Left kidney (tissue), 2 donors: ENCODE data around the gene FBLN2. TPM values are rescaled to one million over a fixed set of nuclear protein-coding genes. Genes with fewer than 3 reads are reported as not detected.
"Not testable (repeated sequence)": the region's sequence is repeated elsewhere in the genome, so short reads cannot be mapped to it uniquely, and the experiment has no call there.

Experiments used
- DNase-seq: peaks from one replicate; pipeline ENCODE4 v3.0.0-alpha.2; 2013
- polyA plus RNA-seq: library from polyadenylated mRNA; unstranded; fragments of 120-200 nt; gene quantifications from one replicate; pipeline ENCODE4 v1.2.1, GENCODE V29; 2013; ENCODE audit not compliant: insufficient read length

Gene FBLN2
- polyA plus RNA-seq, 1 donor = 17.9 TPM

GRCh38 chr3:13513051-13513912, 35.6 kb upstream of the FBLN2 start:
- no peak for DNase-seq

GRCh38 chr3:13513913-13514517, 34.9 kb upstream of the FBLN2 start:
- no peak for DNase-seq

- DNase-seq = no peak
Measured at GRCh38 chr3:13514639-13515435, 34.1 kb upstream of the FBLN2 start.

GRCh38 chr3:13515786-13516759, 32.9 kb upstream of the FBLN2 start:
- DNase-seq = no peak

DNA sequence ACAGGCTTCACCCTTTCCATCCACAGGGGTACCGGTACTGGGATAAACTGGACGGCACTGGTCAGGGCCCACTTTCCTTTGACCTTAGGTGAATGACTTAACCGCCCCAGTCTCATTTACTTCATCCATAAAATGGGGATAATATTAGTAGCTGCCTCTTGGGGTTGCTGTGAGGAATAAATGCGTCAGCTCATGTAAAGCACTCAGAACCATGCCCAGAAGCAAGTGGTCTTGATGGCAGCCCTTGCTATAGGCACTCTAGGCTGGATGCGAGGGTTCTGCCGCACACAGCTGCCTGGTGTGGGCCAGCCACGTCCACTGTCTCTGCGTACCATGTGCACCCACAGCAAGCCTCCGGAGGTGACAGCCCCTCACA, 32.2 kb upstream of the FBLN2 start:
- no peak for DNase-seq

DNA sequence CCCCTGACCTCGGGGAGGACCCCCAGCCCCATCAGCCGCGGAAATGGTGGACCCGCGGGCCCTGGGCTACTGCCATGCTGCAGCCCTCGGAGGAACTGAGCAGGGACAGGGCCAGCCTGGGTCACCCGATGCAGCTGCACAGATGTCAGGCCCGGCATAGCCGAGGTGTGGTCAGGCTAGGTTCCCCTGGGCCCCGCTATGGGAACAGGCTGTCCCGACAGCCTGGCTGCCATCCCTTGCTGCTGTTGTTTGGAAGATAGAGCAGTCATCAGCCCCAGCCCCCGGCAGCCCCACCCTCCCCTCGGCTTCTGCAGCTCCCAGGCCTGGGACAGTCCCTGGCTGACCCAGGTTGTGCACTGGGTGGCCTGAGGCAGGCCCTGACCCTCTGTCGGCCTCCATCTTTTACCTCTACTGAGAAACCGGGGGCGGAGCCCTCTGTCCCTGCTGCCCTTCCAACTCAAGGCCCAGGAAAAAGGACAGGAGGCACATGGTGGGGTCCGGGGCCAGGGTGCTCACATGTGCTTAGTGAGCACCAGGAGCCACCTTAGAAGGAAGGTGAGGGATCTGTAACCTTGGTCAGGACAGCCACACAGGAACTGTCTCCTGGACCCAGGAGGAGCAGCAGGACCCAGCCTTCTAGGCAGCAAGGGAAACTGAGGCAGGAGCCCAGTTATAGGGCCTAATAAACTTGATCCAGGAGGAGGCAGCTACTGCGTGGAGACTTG, 31.5 kb upstream of the FBLN2 start:
- DNase-seq = no peak

- DNase-seq = no peak
Measured at GRCh38 chr3:13518516-13518953, 30.4 kb upstream of the FBLN2 start.

DNA sequence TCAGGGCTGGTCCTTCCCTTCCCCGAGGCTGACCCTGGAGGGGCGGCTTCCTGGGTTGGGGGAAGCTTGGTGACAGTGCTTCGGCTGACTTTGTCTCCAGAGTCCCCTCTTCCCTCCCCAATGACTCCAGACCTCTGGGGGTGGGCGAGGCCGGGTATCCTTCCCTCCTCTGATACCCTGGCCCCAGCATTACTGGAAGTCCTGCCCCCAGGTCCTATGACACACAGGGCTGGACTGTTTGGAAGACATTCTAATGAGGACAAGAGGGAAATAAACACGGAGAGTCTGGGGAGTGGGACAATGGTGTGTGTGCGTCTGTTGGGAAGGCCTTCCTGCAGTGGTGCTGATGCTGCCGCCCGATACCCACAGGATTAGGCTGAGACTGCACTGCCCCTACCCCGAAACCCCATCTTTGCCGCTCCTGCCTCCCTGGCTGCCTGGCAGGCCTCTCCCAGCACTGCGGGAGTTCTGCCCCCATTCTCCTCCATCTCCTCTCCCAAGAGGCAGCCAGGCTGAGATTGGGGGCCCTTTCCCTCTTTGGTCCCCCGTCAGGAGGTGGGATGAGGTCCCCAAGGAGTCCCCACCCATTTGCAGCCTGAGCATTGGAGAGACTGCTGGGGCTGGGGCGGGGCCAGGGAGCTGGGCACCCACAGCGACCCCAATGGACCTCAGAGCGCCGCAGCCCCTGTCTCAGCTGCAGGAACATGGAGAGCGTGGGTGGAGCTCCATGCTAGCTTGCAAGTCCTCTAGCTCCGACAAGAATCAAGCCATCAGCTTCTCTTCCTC, 29.7 kb upstream of the FBLN2 start:
- DNase-seq = no peak

- DNase-seq = no peak
Measured at GRCh38 chr3:13520326-13520880, 28.5 kb upstream of the FBLN2 start.

DNA sequence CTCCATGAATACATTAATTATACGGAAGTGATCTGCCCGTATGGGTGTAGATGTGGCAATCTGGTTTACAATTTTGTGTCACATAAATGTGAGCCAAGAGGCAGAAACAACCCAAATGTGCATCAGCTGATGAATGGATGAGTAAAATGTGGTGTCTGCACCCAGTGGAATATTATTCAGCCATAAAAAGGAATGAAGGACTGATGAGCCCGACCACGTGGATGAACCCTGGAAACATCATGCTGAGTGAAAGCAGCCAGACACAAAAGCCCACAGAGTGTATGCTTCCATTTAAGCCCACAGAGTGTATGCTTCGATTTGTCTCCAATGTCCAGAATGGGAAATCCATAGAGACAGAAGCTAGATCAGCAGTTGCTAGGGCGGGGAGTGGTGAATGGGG, 27.6 kb upstream of the FBLN2 start:
- no peak for DNase-seq

GRCh38 chr3:13521749-13522148, 27.2 kb upstream of the FBLN2 start:
- DNase-seq = not testable (repeated sequence)

GRCh38 chr3:13522236-13522635, 26.7 kb upstream of the FBLN2 start:
- no peak for DNase-seq

- DNase-seq = no peak
Measured at GRCh38 chr3:13524979-13525669, 23.8 kb upstream of the FBLN2 start.

- no peak for DNase-seq
Measured at GRCh38 chr3:13525827-13526625, 22.9 kb upstream of the FBLN2 start.

- DNase-seq = no peak
Measured at GRCh38 chr3:13526626-13526949, 22.3 kb upstream of the FBLN2 start.

GRCh38 chr3:13528217-13528867, 20.6 kb upstream of the FBLN2 start:
- DNase-seq = no peak

DNA sequence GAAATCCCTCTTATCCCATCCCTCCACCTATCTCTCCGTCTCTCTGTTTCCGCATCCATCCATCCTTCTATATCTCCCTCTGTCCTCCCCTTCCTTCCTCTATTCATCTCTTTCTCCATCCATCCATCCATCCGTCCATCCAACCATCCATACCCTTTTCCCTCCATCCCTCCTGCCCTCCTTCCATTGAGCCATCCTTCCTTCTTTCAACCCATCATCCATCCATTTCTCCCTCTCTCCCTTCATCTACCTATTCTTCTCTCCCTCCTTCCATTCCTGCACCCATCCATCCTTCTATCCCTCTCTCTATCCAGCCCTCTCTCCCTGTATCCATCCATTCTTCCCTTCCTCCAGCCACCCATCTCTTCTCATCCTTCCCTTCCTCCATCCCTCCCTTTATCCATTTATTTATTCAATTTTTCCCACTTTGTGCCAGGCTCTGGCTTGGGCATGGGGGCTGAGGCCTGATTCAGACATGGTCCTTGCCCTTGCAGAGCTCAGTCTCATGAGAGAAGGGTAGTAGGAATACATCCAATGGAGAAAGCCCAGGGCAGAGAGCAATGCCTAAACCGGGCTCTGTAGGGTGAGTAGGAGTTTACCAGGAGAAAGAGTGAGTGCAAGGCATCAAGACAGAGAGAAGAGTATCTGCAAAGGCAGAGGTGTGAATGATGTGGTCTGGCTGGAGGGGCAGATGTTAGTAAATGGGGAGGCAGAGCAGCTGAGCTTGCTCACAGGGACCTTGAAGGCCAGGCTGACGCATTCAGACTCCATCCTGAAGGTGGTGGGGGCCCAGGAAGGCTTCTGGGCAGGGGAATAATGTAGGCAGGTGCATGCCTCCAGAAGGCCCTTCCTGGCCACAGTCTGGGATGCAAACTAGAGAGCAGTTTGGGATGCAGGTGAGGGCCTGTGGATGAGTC, 19.5 kb upstream of the FBLN2 start:
- DNase-seq = no peak
